Stimulated activated CD8-positive, alpha-beta memory T cell treated with anti-CD3 and anti-CD28 coated beads, Interleukin-4, amount 100 ng/mL, for 24 hours (primary cell): ENCODE results near the gene NTRK2.

Source experiments
- DNase-seq: peaks from one replicate; pipeline ENCODE4 v3.0.0-alpha.2; 2020; ENCODE audit warnings: low read depth

NTRK2 gene

GRCh38 chr9:84781458-84781857 is 111.9 kb downstream of the NTRK2 start:
- no peak for DNase-seq

- no peak for DNase-seq
Observed at GRCh38 chr9:84781931-84782866, 112.7 kb downstream of the NTRK2 start.

DNA sequence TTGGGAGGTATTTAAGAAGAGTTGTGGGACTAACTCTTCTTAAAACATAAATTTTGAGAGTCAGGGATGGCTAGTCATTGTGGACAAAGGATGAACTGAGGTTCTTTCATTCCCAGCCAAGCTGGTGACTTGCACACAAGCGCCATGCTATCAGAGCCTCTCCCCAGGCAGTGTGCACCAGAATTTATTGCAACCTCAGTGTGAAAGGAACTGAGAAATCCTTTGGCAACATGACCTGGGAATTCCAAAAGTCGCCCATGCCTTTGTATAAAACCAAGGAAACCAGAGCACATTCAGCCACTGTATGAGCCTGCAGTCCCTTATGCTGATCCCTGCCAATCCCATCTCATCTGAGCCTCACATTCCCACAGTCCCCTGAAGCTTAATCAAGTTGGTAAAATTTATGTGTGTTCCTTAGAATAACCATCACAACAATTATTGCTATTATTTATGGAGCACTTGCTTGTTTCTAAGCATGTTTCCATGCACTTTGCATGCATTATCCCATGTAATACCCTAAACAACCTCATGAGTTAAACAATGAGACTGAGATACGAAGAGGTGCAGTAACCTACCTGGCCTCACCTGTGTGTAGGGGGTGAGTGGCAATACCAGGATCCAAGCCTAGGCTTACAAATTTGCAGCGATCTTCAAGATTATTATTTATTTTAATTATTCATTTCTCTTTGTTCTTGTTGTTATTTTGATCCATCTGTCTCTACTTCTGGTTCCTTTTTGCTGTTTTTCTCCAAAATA is 116.4 kb downstream of the NTRK2 start:
- DNase-seq = no peak

DNA sequence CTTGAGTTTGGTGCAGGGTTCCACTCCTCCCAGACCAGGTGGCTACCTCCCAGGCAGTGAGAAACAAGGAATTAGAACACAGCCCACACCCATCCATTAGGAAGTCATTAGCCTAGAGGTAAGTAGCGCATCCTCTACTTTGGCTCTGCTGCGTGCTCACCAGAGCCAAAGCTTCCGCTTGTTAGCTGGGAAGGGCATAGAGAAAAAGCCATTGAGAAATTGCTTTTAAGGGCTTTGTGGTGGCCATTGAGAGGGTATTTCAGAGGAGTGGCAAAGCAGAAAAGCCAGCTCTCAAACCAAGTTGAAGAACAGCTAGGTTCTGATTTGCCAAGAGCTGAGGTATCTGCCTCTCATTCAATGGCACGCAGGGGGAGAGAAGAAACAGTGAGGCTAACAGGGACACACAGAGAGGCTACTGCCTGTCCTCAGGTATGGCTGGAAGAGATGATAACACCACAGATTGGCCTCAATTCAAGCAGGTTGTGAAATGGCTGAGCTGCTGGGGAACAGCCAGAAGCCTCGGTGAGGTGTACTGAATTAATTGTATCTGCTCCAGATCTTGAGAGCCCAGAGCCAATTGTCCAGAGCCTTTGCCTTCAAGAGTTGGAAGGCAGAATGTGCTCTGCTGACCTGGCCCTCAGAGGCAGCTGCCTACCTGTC is 119.4 kb downstream of the NTRK2 start:
- DNase-seq = no peak

- DNase-seq = no peak
Observed at GRCh38 chr9:84789463-84789830, 119.9 kb downstream of the NTRK2 start.

GRCh38 chr9:84791643-84792042 is 122.1 kb downstream of the NTRK2 start:
- DNase-seq = no peak

DNA sequence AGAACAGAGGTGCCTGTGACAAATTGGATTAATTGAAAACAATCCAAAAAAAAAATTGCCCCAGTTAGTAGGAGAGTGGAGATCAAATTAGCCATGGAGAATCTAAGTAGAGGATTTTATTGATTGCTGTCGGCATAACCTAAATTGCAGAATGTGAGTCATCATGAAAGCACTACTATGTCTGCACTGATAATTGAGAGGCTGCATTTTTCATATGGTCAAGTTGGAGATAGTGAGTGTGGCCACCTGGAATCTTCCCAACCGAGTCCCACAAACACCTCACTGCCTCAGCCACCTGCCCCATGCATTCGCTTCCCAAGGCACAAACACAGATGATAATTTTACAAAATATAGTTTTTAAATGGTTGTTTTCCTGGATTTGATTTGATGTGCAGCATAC is 123.7 kb downstream of the NTRK2 start:
- DNase-seq = no peak

DNA sequence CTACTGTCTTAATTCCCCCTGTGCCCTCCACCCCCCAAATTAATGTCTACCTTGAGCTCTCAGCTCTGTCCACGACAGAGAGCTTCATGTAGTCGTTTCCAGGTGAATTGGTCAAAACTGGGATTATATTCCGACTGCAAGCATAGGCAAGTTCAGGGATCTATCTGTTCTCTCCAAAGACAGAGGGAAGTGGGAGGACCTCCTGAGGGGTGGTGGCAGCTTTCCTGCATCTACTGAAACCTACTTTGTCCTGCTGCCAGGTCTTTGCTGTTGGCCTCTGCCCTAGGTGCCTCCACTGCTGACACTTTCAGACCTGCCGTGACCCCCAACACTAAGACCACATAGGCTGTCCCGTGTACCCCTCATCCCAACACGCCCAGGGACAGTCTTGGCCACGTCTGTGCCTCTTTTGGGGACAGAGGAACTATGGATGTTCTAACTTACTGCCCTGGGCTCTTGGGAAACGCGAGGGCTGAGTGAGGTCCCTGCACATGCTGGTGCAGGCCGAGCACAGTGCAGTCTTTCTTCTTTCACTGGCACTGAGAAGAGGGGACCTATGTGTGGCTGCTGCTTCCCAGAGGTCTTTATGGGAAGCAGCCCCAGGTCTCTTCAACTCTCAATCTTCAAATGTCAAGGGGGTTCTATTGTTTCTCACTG is 125.6 kb downstream of the NTRK2 start:
- no peak for DNase-seq

GRCh38 chr9:84796404-84796803 is 126.9 kb downstream of the NTRK2 start:
- no peak for DNase-seq

DNA sequence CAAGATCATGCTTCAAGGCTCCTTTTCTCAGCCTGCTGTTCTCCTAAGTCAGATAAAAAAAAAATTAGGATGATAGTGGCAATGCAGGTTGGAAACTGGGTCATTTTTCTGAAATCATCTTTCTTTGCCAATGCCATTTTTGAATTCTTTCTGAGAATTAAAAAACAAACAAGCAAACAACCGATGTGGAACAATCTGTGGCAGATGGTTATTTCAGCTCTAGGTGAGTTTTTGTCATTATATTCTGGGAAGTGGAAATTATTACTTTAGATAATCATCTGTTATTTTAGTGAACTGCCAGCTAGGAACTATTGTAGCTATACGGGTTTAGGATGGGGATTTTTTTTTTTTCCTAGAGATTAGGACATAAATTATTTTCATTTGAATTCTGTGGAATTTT is 129.7 kb downstream of the NTRK2 start:
- no peak for DNase-seq

- no peak for DNase-seq
Observed at GRCh38 chr9:84804951-84805694, 135.6 kb downstream of the NTRK2 start.

DNA sequence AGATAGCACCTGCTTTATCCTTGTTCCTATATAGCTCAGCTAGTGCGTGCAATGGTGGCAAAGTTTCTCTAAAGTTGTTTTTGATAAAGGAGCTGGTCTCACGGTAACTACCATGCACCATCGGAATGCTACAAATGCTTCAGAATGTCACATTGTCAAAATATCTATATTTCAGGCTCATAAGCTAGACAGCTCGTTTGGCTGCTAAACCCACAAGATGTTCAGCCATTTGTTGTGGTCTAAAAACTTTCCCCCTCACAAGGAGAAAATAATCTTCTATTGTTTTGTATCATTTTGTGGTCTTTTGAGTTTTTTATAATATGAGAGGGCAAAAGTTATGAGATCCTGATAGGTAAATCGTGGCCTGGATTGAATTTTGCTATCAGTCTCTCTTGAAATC is 137.9 kb downstream of the NTRK2 start:
- DNase-seq = no peak

DNA sequence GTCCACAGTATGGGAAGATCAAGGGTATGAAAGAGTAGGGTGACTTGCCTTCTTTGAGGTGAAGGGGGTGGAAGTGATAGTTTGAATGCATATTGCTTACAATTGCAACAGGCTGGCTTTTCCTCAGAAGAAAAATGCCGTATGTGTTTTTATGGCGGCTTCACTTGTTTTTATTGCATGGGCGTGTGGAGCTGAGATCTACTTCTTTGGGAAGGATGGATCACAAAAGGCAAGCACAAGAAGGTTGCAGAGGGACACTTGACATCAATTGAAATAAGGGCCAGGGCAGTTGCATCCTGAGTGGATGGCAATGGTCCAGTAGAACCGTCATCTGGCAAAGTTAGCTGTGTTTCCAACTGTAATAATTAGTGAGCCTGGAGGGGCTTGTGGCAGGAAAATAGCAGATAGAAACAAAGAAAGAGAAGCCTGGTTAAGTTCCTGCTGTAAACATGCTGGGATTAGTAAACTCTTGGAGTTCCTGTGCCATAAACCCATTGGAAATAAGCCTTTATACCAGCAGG is 138.4 kb downstream of the NTRK2 start:
- DNase-seq = no peak

- DNase-seq = no peak
Observed at GRCh38 chr9:84808416-84808815, 138.9 kb downstream of the NTRK2 start.

DNA sequence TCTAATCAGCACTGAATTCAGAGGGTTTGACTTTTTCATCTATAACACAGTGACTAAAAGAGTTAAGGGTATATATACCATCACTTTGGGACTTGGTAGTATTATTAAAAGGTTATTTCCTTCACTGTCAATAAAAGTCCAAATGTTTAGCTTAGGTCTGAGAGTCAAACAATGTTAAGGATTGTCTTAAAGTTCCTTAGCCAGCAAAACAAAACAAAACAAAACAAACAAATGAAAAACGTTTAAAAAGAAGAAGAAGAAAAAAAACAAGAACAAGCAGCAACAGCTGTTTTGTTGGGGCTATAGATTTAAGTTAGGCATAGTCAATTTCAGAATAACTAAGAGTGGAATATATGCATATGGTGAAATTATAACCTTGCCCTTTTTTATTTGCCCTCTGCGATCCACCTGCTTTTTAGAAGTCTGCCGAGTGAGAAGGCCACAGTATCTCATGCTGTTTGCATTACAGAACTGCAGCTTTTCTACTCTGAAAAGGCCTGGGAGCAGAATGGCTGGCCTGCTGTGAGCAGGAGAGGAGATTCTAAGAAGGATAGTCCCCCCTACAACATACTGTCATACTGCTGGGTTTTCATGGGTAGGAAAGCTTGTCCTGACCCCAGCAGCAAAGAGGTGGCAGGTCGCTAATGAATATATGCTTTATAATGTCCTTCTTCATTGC is 141.7 kb downstream of the NTRK2 start:
- no peak for DNase-seq

DNA sequence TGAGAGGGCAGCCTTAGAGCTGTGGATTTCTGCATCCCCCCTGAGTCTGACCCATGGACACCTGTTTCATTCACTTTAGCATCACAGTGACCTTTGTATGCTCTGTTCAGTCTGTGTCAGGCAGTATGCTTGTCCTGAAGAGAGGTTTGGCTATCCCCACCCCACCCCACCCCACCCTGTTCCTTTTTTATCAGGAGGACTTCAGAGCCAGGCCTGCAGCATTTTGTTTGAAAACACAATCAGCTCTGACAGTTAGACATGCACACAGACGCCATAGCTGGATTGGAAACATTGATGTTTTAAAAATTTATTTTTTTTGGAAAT is 142.2 kb downstream of the NTRK2 start:
- DNase-seq = no peak

DNA sequence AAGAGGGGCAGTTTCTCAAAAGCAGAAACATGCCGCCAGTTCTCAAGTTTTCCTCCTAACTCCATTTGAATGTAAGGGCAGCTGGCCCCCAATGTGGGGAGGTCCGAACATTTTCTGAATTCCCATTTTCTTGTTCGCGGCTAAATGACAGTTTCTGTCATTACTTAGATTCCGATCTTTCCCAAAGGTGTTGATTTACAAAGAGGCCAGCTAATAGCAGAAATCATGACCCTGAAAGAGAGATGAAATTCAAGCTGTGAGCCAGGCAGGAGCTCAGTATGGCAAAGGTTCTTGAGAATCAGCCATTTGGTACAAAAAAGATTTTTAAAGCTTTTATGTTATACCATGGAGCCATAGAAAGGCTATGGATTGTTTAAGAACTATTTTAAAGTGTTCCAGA is 142.8 kb downstream of the NTRK2 start:
- DNase-seq = no peak

DNA sequence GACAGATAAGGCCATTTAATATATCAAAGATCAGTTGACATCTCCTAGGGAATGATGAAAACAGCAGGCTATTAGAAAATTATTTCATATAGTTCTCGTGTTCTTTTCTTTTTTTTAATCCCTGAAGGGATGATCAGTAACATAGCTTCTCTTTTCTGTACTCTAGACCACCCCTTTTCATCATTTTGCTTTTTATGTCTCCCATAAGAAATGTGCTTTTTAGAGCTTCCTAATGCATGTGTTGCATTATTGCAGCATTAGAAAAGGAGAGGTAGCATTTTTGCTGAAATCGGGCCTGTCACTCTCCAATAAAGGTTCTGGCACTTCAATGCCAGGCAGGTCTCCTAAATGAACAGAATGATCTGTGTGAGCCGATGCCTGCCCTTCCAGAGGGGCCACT is 143.3 kb downstream of the NTRK2 start:
- no peak for DNase-seq

DNA sequence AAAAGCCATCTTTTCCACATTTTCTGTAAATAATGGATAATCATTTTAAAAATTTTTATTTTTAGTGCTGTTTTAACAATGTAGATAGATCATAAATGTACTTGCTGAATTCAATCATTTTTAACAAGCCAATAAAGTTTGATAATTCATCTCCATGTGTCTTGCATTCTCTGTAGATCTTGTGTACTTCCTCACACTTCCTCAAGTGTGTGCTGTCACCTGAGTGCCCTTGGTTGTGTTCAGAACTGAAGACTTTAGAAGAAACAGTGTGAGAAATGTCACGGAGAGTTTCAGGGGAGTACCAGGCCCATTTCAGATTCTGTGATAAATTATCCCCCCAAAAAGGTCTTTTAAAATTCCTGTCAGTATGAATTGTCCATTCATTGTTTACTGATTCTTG is 146.0 kb downstream of the NTRK2 start:
- DNase-seq = no peak

DNA sequence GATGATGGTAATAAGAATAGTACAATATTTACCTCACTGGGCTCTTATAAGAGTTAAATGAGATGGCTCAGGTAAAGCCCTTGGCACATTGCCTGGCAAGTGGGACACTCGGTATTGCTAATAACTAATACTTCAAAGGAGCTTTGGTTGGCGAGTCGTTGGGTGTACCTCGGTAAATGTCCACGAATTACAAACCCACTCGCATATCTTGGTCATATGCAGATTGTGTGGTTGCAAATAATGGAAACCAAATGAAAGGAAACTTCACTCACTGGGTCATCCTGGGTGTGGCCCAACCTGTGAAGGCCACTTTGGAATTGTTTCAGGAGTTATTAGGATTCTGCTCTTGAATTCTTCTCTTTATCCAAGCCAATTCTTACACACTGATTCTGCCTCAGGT is 147.5 kb downstream of the NTRK2 start:
- no peak for DNase-seq

GRCh38 chr9:84818791-84819190 is 149.3 kb downstream of the NTRK2 start:
- no peak for DNase-seq
